Testis (tissue), 2 donors: ENCODE measurements around the gene GPC6.

Experiments used
- POLR2A ChIP-seq: fragments of 450-650 bp; IDR thresholded peaks from one replicate; pipeline ENCODE4 v1.6.1; 2017; ENCODE audit warnings: antibody characterized with exemption, mild to moderate bottlenecking, moderate library complexity
- TF ChIP-seq, protein P1 (sequence below), 3 experiments: fragments of 450-650 bp in 2 of 3; fragments of 200-600 bp in 1 of 3; sonication (generic) in 1 of 3; IDR thresholded peaks; one replicate each; pipeline ENCODE4 v1.5.1; 2016 to 2019; ENCODE audit warnings: antibody characterized with exemption in 3 of 3, mild to moderate bottlenecking in 2 of 3, moderate library complexity in 1 of 3

DNA sequence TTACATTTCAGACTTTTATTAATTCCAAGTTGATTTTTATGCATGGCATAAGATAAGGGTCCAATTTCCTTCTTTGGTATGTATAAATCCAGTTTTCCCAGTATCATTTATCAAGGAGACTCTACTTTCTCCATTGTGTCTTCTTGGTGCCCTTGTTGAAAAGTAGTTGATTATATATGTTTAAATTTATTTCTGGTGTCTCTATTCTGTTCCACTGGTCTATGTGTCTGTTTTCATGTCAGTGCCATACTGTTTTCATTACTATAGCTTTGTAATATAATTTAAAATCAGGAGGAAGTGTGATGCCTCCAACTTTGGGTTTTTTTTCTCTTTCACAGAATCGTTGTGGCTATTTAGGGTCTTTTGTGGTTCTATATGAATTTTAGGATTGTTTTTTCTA is 1019.9 kb downstream of the GPC6 start:
- TF ChIP-seq, protein P1, sequence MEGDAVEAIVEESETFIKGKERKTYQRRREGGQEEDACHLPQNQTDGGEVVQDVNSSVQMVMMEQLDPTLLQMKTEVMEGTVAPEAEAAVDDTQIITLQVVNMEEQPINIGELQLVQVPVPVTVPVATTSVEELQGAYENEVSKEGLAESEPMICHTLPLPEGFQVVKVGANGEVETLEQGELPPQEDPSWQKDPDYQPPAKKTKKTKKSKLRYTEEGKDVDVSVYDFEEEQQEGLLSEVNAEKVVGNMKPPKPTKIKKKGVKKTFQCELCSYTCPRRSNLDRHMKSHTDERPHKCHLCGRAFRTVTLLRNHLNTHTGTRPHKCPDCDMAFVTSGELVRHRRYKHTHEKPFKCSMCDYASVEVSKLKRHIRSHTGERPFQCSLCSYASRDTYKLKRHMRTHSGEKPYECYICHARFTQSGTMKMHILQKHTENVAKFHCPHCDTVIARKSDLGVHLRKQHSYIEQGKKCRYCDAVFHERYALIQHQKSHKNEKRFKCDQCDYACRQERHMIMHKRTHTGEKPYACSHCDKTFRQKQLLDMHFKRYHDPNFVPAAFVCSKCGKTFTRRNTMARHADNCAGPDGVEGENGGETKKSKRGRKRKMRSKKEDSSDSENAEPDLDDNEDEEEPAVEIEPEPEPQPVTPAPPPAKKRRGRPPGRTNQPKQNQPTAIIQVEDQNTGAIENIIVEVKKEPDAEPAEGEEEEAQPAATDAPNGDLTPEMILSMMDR (IDR thresholded peaks at IDR 0.05) = no peak
- no peak for TF ChIP-seq POLR2A
